Tibial nerve (tissue), 4 donors: ENCODE measurements around the gene EXOC6B. TPM values are rescaled to one million over a fixed set of nuclear protein-coding genes. Genes with fewer than 3 reads are reported as not detected.

Experiments used
- DNase-seq, 2 donors: peaks; one replicate each; pipeline ENCODE4 v3.0.0-alpha.2; 2019; ENCODE audit warnings: low spot score in 2 of 2
- H3K27ac ChIP-seq, 4 donors: fragments of 200-600 bp; sonication (generic) in 3 of 4; one replicate each; pipeline ENCODE4 v1.5.1; 2017 to 2019; ENCODE audit warnings: mild to moderate bottlenecking in 1 of 4
- H3K27me3 ChIP-seq, 2 donors: fragments of 200-600 bp; sonication (generic) in 1 of 2; one replicate each; pipeline versions ENCODE4 v1.5.1 to v1.6.0; 2017 to 2019
- H3K36me3 ChIP-seq, 3 donors: fragments of 200-600 bp; sonication (generic); one replicate each; pipeline ENCODE4 v1.5.1; 2018 to 2019
- H3K4me1 ChIP-seq, 4 donors: fragments of 200-600 bp; sonication (generic) in 3 of 4; one replicate each; pipeline ENCODE4 v1.5.1; 2017 to 2019
- H3K4me3 ChIP-seq, 4 donors: fragments of 200-600 bp; sonication (generic) in 3 of 4; one replicate each; pipeline ENCODE4 v1.5.1; 2017 to 2019; ENCODE audit warnings: mild to moderate bottlenecking in 1 of 4, moderate library complexity in 1 of 4
- H3K9me3 ChIP-seq, 4 donors: fragments of 200-600 bp; sonication (generic) in 3 of 4; one replicate each; pipeline ENCODE4 v1.5.1; 2017 to 2019
- EP300 ChIP-seq, 2 donors: sonication (generic); formaldehyde crosslinking; IDR thresholded peaks; one replicate each; pipeline ENCODE4 v1.6.1; 2017; ENCODE audit warnings: antibody characterized with exemption in 2 of 2, mild to moderate bottlenecking in 1 of 2
- POLR2A ChIP-seq, 2 donors: fragments of 450-650 bp; IDR thresholded peaks; one replicate each; pipeline ENCODE4 v1.6.1; 2017; ENCODE audit warnings: antibody characterized with exemption in 2 of 2, mild to moderate bottlenecking in 2 of 2, moderate library complexity in 2 of 2
- WGBS, 2 donors: methylation state at CpG; one replicate each; pipeline ENCODE4 v1.1.5; 2018; 5-methylcytosine and 5-hydroxymethylcytosine counted together
- total RNA-seq, 4 donors: library from RNA; depleted of rRNA; stranded (reverse); fragments of >200 nt; gene quantifications; one replicate each; pipeline ENCODE4 v1.1.0, GENCODE V29; 2016
- TF ChIP-seq, protein P1 (sequence below), 5 experiments: fragments of 200-600 bp in 3 of 5; fragments of 450-650 bp in 2 of 5; sonication (generic) in 3 of 5; IDR thresholded peaks; one replicate each; pipeline ENCODE4 v1.5.1; 2016 to 2019; ENCODE audit warnings: antibody characterized with exemption in 5 of 5, mild to moderate bottlenecking in 3 of 5, moderate library complexity in 2 of 5

Gene EXOC6B
- total RNA-seq, 4 donors from 2014 or later: 22.1 to 41.1 (median 30.3) TPM

DNA sequence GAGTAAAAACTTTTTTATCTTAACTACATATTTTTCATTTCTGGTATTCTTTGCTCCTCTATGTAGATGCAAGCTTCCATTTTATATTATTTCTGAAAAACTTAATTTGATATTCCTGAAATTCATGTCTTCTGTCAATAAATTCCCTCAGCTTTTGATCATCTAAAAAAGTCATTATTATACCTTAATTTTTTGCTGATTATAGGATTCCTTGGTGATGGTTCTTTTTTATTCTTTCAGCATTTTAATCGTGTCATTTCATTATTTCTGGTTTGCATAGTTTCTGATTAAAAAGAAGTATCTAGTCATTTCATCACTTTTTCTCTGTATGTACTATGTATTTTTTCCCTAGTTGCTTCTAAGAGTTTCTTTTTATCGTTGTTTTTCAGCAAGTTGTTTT lies 436.4 kb downstream of the EXOC6B start:
- H3K4me1 ChIP-seq: no peaks in the 10 kb centered on the region
- H3K36me3 ChIP-seq: peaks cover 0 to 6% (median 0%) of the 10 kb centered on the region in 3 donors
- H3K4me3 ChIP-seq: no peak overlapping the region
- DNase-seq: no peak
- TF ChIP-seq POLR2A (IDR thresholded peaks at IDR 0.05): no peak
- TF ChIP-seq, protein P1, sequence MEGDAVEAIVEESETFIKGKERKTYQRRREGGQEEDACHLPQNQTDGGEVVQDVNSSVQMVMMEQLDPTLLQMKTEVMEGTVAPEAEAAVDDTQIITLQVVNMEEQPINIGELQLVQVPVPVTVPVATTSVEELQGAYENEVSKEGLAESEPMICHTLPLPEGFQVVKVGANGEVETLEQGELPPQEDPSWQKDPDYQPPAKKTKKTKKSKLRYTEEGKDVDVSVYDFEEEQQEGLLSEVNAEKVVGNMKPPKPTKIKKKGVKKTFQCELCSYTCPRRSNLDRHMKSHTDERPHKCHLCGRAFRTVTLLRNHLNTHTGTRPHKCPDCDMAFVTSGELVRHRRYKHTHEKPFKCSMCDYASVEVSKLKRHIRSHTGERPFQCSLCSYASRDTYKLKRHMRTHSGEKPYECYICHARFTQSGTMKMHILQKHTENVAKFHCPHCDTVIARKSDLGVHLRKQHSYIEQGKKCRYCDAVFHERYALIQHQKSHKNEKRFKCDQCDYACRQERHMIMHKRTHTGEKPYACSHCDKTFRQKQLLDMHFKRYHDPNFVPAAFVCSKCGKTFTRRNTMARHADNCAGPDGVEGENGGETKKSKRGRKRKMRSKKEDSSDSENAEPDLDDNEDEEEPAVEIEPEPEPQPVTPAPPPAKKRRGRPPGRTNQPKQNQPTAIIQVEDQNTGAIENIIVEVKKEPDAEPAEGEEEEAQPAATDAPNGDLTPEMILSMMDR (IDR thresholded peaks at IDR 0.05): no peak
- TF ChIP-seq EP300 (IDR thresholded peaks at IDR 0.05): no peak
- peaks cover 0 to 25% (median 3%) of the 10 kb centered on the region in 4 donors for H3K9me3 ChIP-seq
- H3K27me3 ChIP-seq: no peaks in the 10 kb centered on the region
- no peak overlapping the region for H3K27ac ChIP-seq
- 96 to 98% methylated on average over 2 of the region's 2 CpGs for WGBS, 2 donors

DNA sequence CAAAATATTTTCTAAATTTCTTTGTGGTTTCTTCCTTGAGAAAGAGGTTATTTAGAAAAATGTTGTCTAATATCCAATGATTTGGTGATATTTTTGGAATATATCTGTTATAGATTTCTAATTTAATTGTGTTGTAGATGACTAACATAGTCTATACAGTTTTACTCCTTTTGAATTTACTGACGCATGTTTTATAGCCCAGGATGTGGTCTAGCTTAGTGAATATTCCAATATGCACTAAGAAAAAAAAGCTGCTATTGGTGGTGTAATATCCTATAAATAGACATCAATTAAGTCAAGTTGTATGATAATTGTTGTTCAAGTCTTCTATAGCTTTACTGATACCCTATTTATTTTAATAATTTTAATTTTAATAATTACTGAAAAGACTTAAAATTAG lies 437.6 kb downstream of the EXOC6B start:
- Histone ChIP-seq H3K4me3 (no peak overlapping the region), H3K36me3 (peaks cover 0 to 6% (median 0%) of the 10 kb centered on the region in 3 donors), H3K27ac (no peak overlapping the region), H3K4me1 (no peaks in the 10 kb centered on the region), H3K9me3 (peaks cover 0 to 25% (median 3%) of the 10 kb centered on the region in 4 donors), H3K27me3 (no peaks in the 10 kb centered on the region)
- TF ChIP-seq EP300 (IDR thresholded peaks at IDR 0.05) (no peak), POLR2A (IDR thresholded peaks at IDR 0.05) (no peak)
- TF ChIP-seq, protein P1 (IDR thresholded peaks at IDR 0.05): no peak
- WGBS, 2 donors: 89 to 94% methylated on average over 1 of the region's 1 CpG
- DNase-seq: no peak

DNA sequence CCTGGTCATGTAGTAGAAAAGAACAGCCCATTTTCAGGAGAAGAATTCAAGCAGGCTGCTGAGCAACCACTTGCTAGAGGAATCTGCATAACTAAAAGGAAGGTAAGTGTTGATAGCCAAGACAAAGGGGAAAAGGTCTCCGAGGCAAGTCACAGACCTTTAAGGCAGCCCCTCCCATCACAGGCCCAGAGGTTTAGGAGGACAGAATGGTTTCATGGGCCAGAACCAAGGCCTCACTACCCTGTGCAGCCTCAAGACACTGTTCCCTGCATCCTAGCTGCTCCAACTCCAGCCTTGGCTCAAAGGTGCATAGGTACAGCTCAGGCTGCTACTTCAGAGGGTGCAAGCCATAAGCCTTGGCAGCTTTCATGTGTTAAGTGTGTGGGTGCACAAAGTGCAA lies 439.5 kb downstream of the EXOC6B start:
- no peak for DNase-seq
- H3K36me3 ChIP-seq: peaks cover 0 to 6% (median 0%) of the 10 kb centered on the region in 3 donors
- no peak overlapping the region for H3K4me3 ChIP-seq
- 88 to 100% methylated on average over 1 of the region's 1 CpG for WGBS, 2 donors
- no peaks in the 10 kb centered on the region for H3K4me1 ChIP-seq
- no peaks in the 10 kb centered on the region for H3K27me3 ChIP-seq
- no peak overlapping the region for H3K27ac ChIP-seq
- TF ChIP-seq EP300 (IDR thresholded peaks at IDR 0.05) (no peak), POLR2A (IDR thresholded peaks at IDR 0.05) (no peak)
- TF ChIP-seq, protein P1 (IDR thresholded peaks at IDR 0.05): no peak
- H3K9me3 ChIP-seq: peaks cover 0 to 14% (median 3%) of the 10 kb centered on the region in 4 donors

DNA sequence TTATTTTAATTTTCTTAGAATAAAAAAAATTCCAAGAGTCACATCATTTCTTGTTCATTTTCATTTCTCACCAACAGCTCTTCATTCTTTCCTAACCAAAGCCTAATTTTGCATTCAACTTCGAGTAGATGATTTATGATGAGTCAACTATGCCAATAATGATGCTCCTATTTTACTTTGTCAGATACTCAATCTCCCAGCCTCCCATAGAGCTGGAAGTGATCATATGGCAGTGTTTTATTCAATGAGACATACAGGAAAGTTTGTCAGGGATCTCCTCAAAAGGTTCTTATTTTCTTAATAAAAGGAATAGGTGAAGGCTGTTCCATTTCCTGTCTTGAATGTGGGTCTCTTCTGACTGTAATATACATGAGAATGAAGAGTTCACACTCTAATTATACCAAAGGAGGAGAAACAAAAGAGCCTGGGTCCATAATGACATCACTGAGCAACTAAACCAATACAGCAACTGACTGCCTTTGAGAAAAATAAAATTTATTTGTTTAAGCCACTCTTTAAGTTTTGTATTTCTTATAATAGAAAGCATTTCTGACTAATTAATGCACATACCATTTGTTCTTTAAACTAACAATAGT lies 447.0 kb downstream of the EXOC6B start:
- no peaks in the 10 kb centered on the region for H3K9me3 ChIP-seq
- no peak for DNase-seq
- no peak overlapping the region for H3K4me3 ChIP-seq
- no peaks in the 10 kb centered on the region for H3K27me3 ChIP-seq
- H3K27ac ChIP-seq: no peak overlapping the region
- TF ChIP-seq EP300 (IDR thresholded peaks at IDR 0.05): no peak
- TF ChIP-seq POLR2A (IDR thresholded peaks at IDR 0.05): no peak
- TF ChIP-seq, protein P1 (IDR thresholded peaks at IDR 0.05): no peak
- 28 to 46% methylated on average over 1 of the region's 1 CpG for WGBS, 2 donors
- no peaks in the 10 kb centered on the region for H3K4me1 ChIP-seq
- peaks cover 0 to 40% (median 0%) of the 10 kb centered on the region in 3 donors for H3K36me3 ChIP-seq

DNA sequence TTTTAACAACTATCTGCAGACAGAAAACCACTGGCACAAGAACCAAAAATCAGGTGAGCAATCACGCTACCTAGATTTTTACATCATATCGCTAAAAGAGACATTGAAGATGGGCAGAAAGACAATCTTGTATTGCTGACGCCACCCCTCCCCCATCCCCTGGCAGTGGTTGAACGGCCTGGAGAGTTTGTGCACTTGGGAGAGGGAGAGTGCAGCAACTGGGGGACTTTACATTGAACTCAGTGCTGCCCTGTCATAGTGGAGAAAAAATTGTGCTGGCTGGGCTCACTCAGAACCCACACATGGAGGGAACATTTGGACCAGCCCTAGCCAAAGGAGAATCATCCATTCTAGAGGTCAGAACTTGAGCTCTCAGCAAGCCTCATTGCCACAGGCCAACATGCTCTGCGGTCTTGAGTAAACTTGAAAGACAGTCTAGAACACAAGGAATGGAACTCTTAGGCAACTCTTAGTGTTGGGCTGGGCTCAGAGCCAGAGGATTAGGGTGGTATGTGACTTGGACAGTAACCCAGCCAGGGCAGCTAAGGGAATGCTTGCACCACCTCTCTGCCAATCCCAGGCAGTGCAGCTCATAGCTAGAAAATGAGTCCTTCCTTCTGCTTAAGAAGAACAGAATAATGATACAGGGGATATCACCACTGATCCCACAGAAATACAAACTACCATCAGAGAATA lies 458.2 kb downstream of the EXOC6B start:
- Histone ChIP-seq H3K4me3 (no peak overlapping the region), H3K27me3 (no peaks in the 10 kb centered on the region), H3K27ac (no peak overlapping the region), H3K4me1 (no peaks in the 10 kb centered on the region), H3K9me3 (peaks cover 0 to 21% (median 3%) of the 10 kb centered on the region in 4 donors), H3K36me3 (peaks cover 0 to 18% (median 0%) of the 10 kb centered on the region in 3 donors)
- 78 to 84% methylated on average over 5 of the region's 5 CpGs for WGBS, 2 donors
- TF ChIP-seq, protein P1 (IDR thresholded peaks at IDR 0.05): no peak
- TF ChIP-seq EP300 (IDR thresholded peaks at IDR 0.05) (no peak), POLR2A (IDR thresholded peaks at IDR 0.05) (no peak)
- DNase-seq: peak in 1 of 2 donors; percentile 22
